H1 (cell line): ENCODE results near the gene AMBN. TPM values are rescaled to one million over a fixed set of nuclear protein-coding genes. Genes with fewer than 3 reads are reported as not detected.

Experiments used
- CTCF ChIA-PET: fragments of 300-600 bp; sonication (Branson Sonifier 250); formaldehyde crosslinking; loops from one replicate; lab custom pipeline; 2021; ENCODE audit not compliant: partially characterized antibody; lab: Charles Lee
- POLR2A ChIA-PET: fragments of 300-600 bp; sonication (Branson Sonifier 250); formaldehyde crosslinking; loops from one replicate; lab custom pipeline; 2021; ENCODE audit warnings: inconsistent platforms; ENCODE audit not compliant: partially characterized antibody; lab: Charles Lee
- DNase-seq, 2 experiments: peaks; one replicate each; pipeline versions ENCODE4 v3.0.0 to v3.0.0-alpha.2; 2010 to 2022; ENCODE audit warnings: low spot score in 2 of 2, low read depth in 1 of 2, mixed read lengths in 1 of 2
- FAIRE-seq: peaks from 2 replicates; lab custom pipeline; 2011; peaks lifted over from hg19 to GRCh38; lab: Jason Lieb, UNC
- H2AFZ ChIP-seq: 2 replicates; pipeline ENCODE4 v1.8.1; 2012; ENCODE audit warnings: low read length, inconsistent platforms
- H2AK5ac ChIP-seq: 2 replicates; pipeline ENCODE4 v1.6.1; 2013; ENCODE audit warnings: low read depth, low read length
- H2BK120ac ChIP-seq: replicated peaks from 2 replicates; pipeline ENCODE3; 2013; ENCODE audit warnings: low read depth, low read length, inconsistent platforms
- H2BK12ac ChIP-seq: 2 replicates; pipeline ENCODE4 v1.6.1; 2013; ENCODE audit warnings: low read depth, low read length
- H2BK15ac ChIP-seq: 2 replicates; pipeline ENCODE4 v1.6.1; 2013; ENCODE audit warnings: low read length
- H2BK20ac ChIP-seq: 2 replicates; pipeline ENCODE4 v1.6.1; 2013; ENCODE audit warnings: low read length
- H2BK5ac ChIP-seq: 2 replicates; pipeline ENCODE4 v1.6.1; 2013; ENCODE audit warnings: low read depth, low read length
- H3K14ac ChIP-seq: 2 replicates; pipeline ENCODE4 v1.6.1; 2013; ENCODE audit warnings: inconsistent platforms; ENCODE audit not compliant: insufficient read length
- H3K18ac ChIP-seq: 2 replicates; pipeline ENCODE4 v1.6.1; 2013; ENCODE audit warnings: low read length; ENCODE audit errors: extremely low read depth
- H3K23ac ChIP-seq: 2 replicates; pipeline ENCODE4 v1.6.1; 2013; ENCODE audit warnings: inconsistent platforms; ENCODE audit not compliant: insufficient read length
- H3K23me2 ChIP-seq: 2 replicates; pipeline ENCODE4 v1.6.1; 2013; ENCODE audit warnings: low read depth, low read length
- H3K27ac ChIP-seq: 2 replicates; pipeline ENCODE4 v1.6.1; 2011; ENCODE audit warnings: low read depth, low read length, inconsistent platforms
- H3K27me3 ChIP-seq, 4 experiments: replicated peaks in 1 of 4; 1 replicate in 1 of 4; 2 replicates in 3 of 4; pipeline versions ENCODE4 v1.6.1 to v1.8.1; 2011 to 2013; ENCODE audit warnings: low read length in 3 of 4, mild to moderate bottlenecking in 3 of 4, inconsistent platforms in 2 of 4, mixed read lengths in 2 of 4, moderate library complexity in 1 of 4; ENCODE audit not compliant: control insufficient read depth in 3 of 4, insufficient read depth in 3 of 4; ENCODE audit errors: extremely low read depth in 1 of 4
- H3K36me3 ChIP-seq, 4 experiments: 2 replicates each; pipeline versions ENCODE4 v1.6.1 to v1.8.1; 2011 to 2013; ENCODE audit warnings: mild to moderate bottlenecking in 4 of 4, low read length in 3 of 4, moderate library complexity in 2 of 4, control low read depth in 1 of 4, inconsistent platforms in 1 of 4; ENCODE audit not compliant: insufficient read depth in 4 of 4, control insufficient read depth in 2 of 4
- H3K4ac ChIP-seq: replicated peaks from 2 replicates; pipeline ENCODE3; 2013; ENCODE audit warnings: low read length, low read depth, mixed read lengths, inconsistent platforms; ENCODE audit not compliant: insufficient read length
- H3K4me1 ChIP-seq, 4 experiments: replicated peaks in 1 of 4; 1 replicate in 1 of 4; 2 replicates in 3 of 4; pipeline versions ENCODE4 v1.6.1 to v1.8.1; 2011 to 2013; ENCODE audit warnings: low read length in 3 of 4, inconsistent platforms in 2 of 4, mixed read lengths in 1 of 4; ENCODE audit not compliant: insufficient read depth in 4 of 4, control insufficient read depth in 3 of 4
- H3K4me2 ChIP-seq, 2 experiments: 2 replicates each; pipeline versions ENCODE4 v1.6.1 to v1.8.1; 2011 to 2013; ENCODE audit warnings: low read depth in 2 of 2, low read length in 2 of 2, control low read depth in 1 of 2, inconsistent platforms in 1 of 2, mild to moderate bottlenecking in 1 of 2; ENCODE audit not compliant: insufficient read depth in 1 of 2
- H3K4me3 ChIP-seq, 4 experiments: fragments of 200-600, 300-600 bp in 1 of 4; sonication (generic), shearing (Covaris generic), sonication (Bioruptor Twin) in 1 of 4; 2 replicates each; pipeline versions ENCODE4 v1.5.1 to v1.8.1; 2011 to 2016; ENCODE audit warnings: low read length in 4 of 4, low read depth in 3 of 4, control low read depth in 2 of 4, inconsistent platforms in 2 of 4, mild to moderate bottlenecking in 2 of 4, mixed read lengths in 1 of 4, moderate library complexity in 1 of 4; ENCODE audit not compliant: insufficient read depth in 2 of 4; ENCODE audit errors: extremely low read depth in 1 of 4
- H3K56ac ChIP-seq: replicated peaks from 2 replicates; pipeline ENCODE3; 2013; ENCODE audit warnings: low read depth, mild to moderate bottlenecking, mixed read lengths, low read length, inconsistent platforms; ENCODE audit not compliant: insufficient read length
- H3K79me1 ChIP-seq: 2 replicates; pipeline ENCODE4 v1.6.1; 2013; ENCODE audit warnings: low read depth, low read length, control low read depth
- H3K79me2 ChIP-seq, 2 experiments: 2 replicates each; pipeline versions ENCODE4 v1.6.1 to v1.8.1; 2012 to 2013; ENCODE audit warnings: low read length in 2 of 2, mild to moderate bottlenecking in 2 of 2, inconsistent platforms in 1 of 2; ENCODE audit not compliant: insufficient read depth in 2 of 2, control insufficient read depth in 1 of 2
- H3K9ac ChIP-seq, 4 experiments: replicated peaks in 1 of 4; 1 replicate in 1 of 4; 2 replicates in 3 of 4; pipeline versions ENCODE4 v1.6.1 to v1.8.1; 2011 to 2013; ENCODE audit warnings: low read depth in 3 of 4, low read length in 3 of 4, control low read depth in 2 of 4, mild to moderate bottlenecking in 2 of 4, moderate library complexity in 2 of 4, inconsistent platforms in 1 of 4; ENCODE audit errors: extremely low read depth in 1 of 4
- H3K9me3 ChIP-seq, 2 experiments: 2 replicates each; pipeline versions ENCODE4 v1.6.1 to v1.8.1; 2012 to 2013; ENCODE audit warnings: mild to moderate bottlenecking in 2 of 2, moderate library complexity in 2 of 2, control low read depth in 1 of 2, inconsistent platforms in 1 of 2, low read depth in 1 of 2, low read length in 1 of 2, mixed read lengths in 1 of 2; ENCODE audit not compliant: insufficient read depth in 2 of 2
- H4K20me1 ChIP-seq, 2 experiments: replicated peaks in 1 of 2; 2 replicates each; pipeline versions ENCODE3 to v1.8.1; 2011 to 2013; ENCODE audit warnings: inconsistent platforms in 2 of 2, low read length in 2 of 2, mild to moderate bottlenecking in 1 of 2; ENCODE audit not compliant: insufficient read depth in 2 of 2, control insufficient read depth in 1 of 2
- H4K5ac ChIP-seq: 2 replicates; pipeline ENCODE4 v1.6.1; 2013; ENCODE audit warnings: low read length, low read depth, mixed read lengths, inconsistent platforms; ENCODE audit not compliant: insufficient read length
- H4K8ac ChIP-seq: 2 replicates; pipeline ENCODE4 v1.8.0; 2013; ENCODE audit warnings: mild to moderate bottlenecking, moderate library complexity, low read length, inconsistent platforms; ENCODE audit not compliant: insufficient read depth; ENCODE audit errors: extremely low read depth
- H4K91ac ChIP-seq: replicated peaks from 2 replicates; pipeline ENCODE3; 2013; ENCODE audit warnings: low read length, mixed read lengths, inconsistent platforms; ENCODE audit not compliant: insufficient read length
- EGR1 ChIP-seq: IDR thresholded peaks from 2 replicates; pipeline ENCODE4 v1.6.1; 2011; ENCODE audit warnings: low read depth, low read length, borderline replicate concordance
- EZH2 ChIP-seq: fragments of 200-600 bp; sonication (generic); IDR thresholded peaks from 2 replicates; pipeline ENCODE4 v1.7.1; 2012; ENCODE audit warnings: low read depth, mild to moderate bottlenecking, moderate library complexity, low read length, inconsistent platforms; ENCODE audit not compliant: severe bottlenecking
- GTF2F1 ChIP-seq: IDR thresholded peaks from 2 replicates; pipeline ENCODE4 v1.6.1; 2012; ENCODE audit warnings: low read depth, low read length, improper control_type of control experiment, borderline replicate concordance
- PHF8 ChIP-seq: fragments of 200-600 bp; sonication (generic); conservative IDR thresholded peaks from 2 replicates; pipeline ENCODE4 v1.7.1; 2012; ENCODE audit warnings: low read depth, mild to moderate bottlenecking, inconsistent platforms, low read length, moderate library complexity
- WGBS, 2 experiments: shearing (Covaris generic) in 1 of 2; methylation state at CpG; one replicate each; pipeline versions ENCODE4 v1.1.6 to v1.1.7; 2013 to 2015; ENCODE audit warnings: low lambda C conversion rate in 2 of 2, mixed read lengths in 2 of 2, inconsistent platforms in 1 of 2, low coverage in 1 of 2, missing lambda C conversion rate in 1 of 2; ENCODE audit not compliant: insufficient replicate concordance in 2 of 2, insufficient coverage in 1 of 2, insufficient read length in 1 of 2; ENCODE audit errors: extremely low coverage in 1 of 2, missing lambda C conversion rate in 1 of 2; 5-methylcytosine and 5-hydroxymethylcytosine counted together
- polyA plus RNA-seq, 7 experiments: library from polyadenylated mRNA; depleted of rRNA in 3 of 7; stranded (reverse) in 5 of 7; unstranded in 2 of 7; fragments of >200 nt in 5 of 7; fragments of 200-250 nt in 2 of 7; gene quantifications; 1 replicate in 5 of 7; 2 replicates in 1 of 7; 4 replicates in 1 of 7; pipeline versions ENCODE4 v1.2.1 to v1.2.3, GENCODE V29; 2011 to 2013; ENCODE audit warnings: missing spikeins in 2 of 7, mixed read lengths in 2 of 7
- total RNA-seq: library from RNA; stranded (reverse); fragmentation: NEBNext Ultra II Directional; extraction: Animal tissue kit (Norgen Biotek cat#: 25700); gene quantifications from 2 replicates; pipeline ENCODE4 v1.2.1, GENCODE V29; 2021

The AMBN gene
- total and polyA plus RNA-seq, 2 of the 8 experiments (the other 6 are each of a cell fraction or from before 2014, with no cell fraction given) = not detected

- H2BK120ac ChIP-seq = no peak overlapping the region
- no peaks in the 10 kb centered on the region for H3K79me2 ChIP-seq
- no peak overlapping the region for H3K56ac ChIP-seq
- ChIA-PET POLR2A (no interaction called here), CTCF (interaction anchor here (0.9 kb wide), 1 partner anchor 69 kb away, joined by 3 read pairs; no protein-coding TSS in a partner anchor)
- WGBS, 2 experiments = 81% methylated on average over 9 of the region's 9 CpGs; no CpG with 5 or more reads in 1 of the 2 experiments
- H3K27ac ChIP-seq = no peak overlapping the region
- no peaks in the 10 kb centered on the region for H3K23me2 ChIP-seq
- H3K23ac ChIP-seq = no peak overlapping the region
- no peaks in the 10 kb centered on the region for H3K9me3 ChIP-seq
- DNase-seq = no peak
- H3K27me3 ChIP-seq = no peaks in the 10 kb centered on the region
- FAIRE-seq = no peak
- no peaks in the 10 kb centered on the region for H3K4me1 ChIP-seq
- no peak overlapping the region for H3K4me2 ChIP-seq
- no peak overlapping the region for H4K5ac ChIP-seq
- H3K14ac ChIP-seq = no peak overlapping the region
- 0 out of 2 replicates have a peak overlapping the region, but pooled peaks have one; percentile 6 for H2AFZ ChIP-seq
- no peaks in the 10 kb centered on the region for H4K20me1 ChIP-seq
- H3K36me3 ChIP-seq = no peaks in the 10 kb centered on the region
- no peak overlapping the region for H3K4ac ChIP-seq
- no peak overlapping the region for H2BK20ac ChIP-seq
- H3K4me3 ChIP-seq = no peak overlapping the region
- no peak overlapping the region for H3K9ac ChIP-seq
- no peak overlapping the region for H2BK5ac ChIP-seq
- H2BK15ac ChIP-seq = no peak overlapping the region
- no peak overlapping the region for H4K91ac ChIP-seq
- H4K8ac ChIP-seq = no peak overlapping the region
- no peak overlapping the region for H3K18ac ChIP-seq
- no peak overlapping the region for H2BK12ac ChIP-seq
- no peaks in the 10 kb centered on the region for H3K79me1 ChIP-seq
- H2AK5ac ChIP-seq = no peak overlapping the region
- TF ChIP-seq EZH2 = no peak
- no peak for TF ChIP-seq GTF2F1
- no peak for TF ChIP-seq EGR1
- no peak for TF ChIP-seq PHF8
Observed at GRCh38 chr4:70613306-70614183, 21.5 kb downstream of the AMBN start.
